ENCODE results near the gene RPN2.
A peak's percentile ranks its signal among the peaks of the same experiment; 100 is the strongest.

RPN2 gene

DNA sequence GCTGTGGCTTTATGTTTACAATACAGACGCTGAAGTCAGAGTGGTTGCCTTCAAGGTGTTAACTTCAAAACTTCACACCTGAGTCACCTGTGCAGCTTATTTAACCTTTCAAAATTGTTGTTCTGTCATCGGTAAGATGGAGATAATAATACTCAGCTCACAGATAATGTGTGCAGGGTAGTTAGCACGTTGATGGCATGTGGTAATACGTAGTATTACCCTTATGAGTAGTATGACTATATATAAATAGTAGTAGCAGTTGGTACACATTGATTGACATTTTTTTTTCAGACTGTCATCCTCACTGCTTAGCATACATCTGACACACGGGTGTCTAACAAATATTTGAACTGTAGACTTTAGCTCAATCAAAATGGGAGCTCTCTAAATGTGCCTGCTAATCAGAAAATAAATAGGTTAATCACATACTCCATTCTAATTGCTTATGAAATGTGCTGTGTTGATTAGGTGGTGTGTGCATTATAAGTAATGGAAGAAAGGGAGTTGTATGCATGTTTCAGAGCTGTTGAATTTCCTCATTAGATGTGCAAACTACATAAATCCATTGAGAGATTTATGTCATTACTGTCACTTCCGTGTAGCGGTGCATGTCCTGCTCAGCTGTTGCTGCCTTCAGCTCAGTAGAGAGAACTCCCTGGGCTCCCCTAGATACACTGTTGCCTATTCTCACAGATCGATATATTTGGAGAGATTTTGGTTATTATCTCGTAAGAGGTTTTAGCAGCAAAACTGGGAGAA, 11.4 kb downstream of the RPN2 start:
- FAIRE-seq, result no peak
- TF ChIP-seq POLR2A (IDR thresholded peaks at IDR 0.05; ENCODE audit: low read depth, low read length) (no peak), TAF1 (IDR thresholded peaks at IDR 0.05; ENCODE audit: borderline replicate concordance, low read depth, low read length) (no peak), POLR2AphosphoS5 (IDR thresholded peaks at IDR 0.05; ENCODE audit: low read depth, low read length) (no peak)
- no peak for DNase-seq (ENCODE audit: insufficient read length)

DNA sequence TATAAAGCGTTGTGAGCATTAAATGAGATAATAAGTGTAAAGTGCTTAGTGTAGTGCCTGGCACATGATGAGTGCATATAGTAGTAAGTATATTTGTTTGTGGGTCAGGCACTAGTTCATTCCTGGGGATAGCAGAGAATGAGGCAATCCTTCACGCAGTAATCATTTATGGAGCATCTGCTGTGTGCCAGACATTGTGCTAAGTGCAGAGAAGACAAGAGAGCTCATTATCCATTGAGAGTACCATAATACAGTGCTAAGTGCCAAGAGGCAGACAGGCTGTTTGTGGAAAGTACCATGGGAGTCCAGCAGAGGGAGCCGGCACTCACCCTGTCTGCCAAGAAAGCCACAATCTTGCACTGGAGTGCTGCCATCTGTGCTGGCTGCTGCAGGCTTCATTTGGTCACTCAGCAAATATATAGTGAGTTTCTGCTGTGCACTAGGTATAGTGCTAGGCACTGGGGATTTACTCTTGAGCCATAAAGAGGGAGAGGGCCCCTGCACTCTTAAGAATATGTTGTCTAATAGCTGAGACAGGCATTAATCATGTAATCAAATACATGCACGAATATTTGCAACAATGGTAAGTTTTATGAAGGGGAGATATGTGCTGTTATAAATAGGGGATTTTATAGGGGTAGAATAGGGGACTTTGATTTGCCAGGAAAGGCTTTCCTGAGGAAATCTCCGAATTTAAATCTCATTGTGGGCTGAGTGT, 13.2 kb downstream of the RPN2 start:
- peak; percentile 79 for FAIRE-seq

DNA sequence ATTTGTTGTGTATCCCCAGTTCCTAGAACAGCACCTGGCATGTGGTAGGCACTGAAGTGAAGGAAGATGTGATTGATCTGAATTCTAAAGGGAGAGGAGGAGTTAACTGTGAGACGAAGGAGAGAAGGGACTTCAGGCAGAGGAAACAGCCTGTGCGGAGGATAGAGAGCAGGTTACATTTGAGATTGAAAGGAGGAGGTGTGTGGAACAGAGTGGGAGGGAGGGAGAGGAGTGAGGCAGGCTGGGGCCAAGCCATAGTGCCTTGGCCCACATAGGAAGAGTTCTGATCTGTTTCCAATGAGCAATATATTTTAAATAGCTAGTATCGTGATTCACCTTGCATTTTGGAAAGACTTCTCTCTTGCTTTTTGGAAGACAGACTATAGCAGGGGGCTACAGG, 14.1 kb downstream of the RPN2 start:
- DNase-seq (ENCODE audit: insufficient read length) (no peak), FAIRE-seq (no peak)
- TF ChIP-seq TAF1 (IDR thresholded peaks at IDR 0.05; ENCODE audit: borderline replicate concordance, low read depth, low read length) (no peak), POLR2A (IDR thresholded peaks at IDR 0.05; ENCODE audit: low read depth, low read length) (no peak), POLR2AphosphoS5 (IDR thresholded peaks at IDR 0.05; ENCODE audit: low read depth, low read length) (no peak)

More for the DNA sequence above, 13.2 kb downstream of the RPN2 start:
- DNase-seq (ENCODE audit: insufficient read length), result peak; percentile 58
- TF ChIP-seq TAF1 (IDR thresholded peaks at IDR 0.05; ENCODE audit: borderline replicate concordance, low read depth, low read length) (no peak), POLR2AphosphoS5 (IDR thresholded peaks at IDR 0.05; ENCODE audit: low read depth, low read length) (no peak), POLR2A (IDR thresholded peaks at IDR 0.05; ENCODE audit: low read depth, low read length) (no peak)

DNA sequence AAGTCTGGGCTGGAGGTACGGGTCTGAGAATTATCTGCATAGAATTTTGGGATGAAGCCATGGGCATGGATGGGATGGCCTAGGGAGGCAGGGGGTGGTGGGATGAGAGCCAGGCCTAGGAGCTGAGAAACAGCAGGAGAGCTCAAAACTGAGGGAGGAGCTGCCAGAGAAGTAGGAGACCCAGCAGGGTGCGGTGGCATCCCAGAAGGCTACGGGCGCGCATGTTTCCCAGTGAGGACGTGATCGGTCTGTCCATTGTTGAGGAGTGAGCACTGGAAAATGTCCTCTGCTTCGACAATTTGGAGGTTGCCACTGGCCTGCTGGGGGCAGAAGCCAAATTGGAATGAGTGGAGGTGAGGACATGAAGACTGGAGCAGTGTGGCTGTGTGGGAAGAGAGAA, 14.7 kb downstream of the RPN2 start:
- TF ChIP-seq TAF1 (IDR thresholded peaks at IDR 0.05; ENCODE audit: borderline replicate concordance, low read depth, low read length), result no peak
- TF ChIP-seq POLR2A (IDR thresholded peaks at IDR 0.05; ENCODE audit: low read depth, low read length), result no peak
- no peak for TF ChIP-seq POLR2AphosphoS5 (IDR thresholded peaks at IDR 0.05; ENCODE audit: low read depth, low read length)

DNA sequence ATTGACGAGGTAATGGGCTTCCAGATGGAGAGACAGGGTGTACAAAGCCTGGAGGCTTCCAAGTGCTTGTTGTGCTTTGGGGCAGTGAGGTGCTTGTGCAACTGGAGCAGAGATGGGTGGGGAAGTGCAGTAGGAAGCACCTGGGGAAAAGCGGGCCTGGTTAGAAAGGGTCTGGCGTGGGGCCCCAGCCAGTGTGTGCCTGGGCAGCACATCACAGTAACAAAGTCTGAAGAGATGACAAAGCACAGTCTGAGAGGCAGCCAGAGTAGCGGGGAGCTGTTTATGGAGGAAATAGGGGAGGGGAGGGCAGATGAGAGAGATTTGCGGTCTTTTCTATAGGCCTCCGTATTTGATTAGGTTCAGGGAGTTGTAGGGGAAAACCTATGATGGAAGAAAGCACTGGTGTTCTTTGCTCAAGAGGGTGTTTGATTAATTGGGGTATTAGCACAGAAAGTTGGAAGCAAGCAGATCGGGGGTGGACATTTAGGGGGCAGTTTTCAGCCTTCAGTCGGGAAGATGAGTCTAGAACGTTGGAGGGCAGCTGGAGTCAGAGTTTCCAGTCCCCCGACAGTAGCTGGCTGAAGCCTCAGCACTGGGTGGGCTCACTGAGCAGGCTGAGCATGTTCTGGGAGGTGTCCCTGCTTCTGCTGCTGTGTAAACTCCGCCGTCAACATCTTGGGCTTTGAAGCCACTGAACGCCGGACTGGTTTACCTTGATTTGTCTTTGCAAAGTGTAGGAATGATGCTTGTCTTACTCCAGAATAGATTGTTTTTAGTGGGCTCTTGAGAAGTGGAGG, 15.7 kb downstream of the RPN2 start:
- FAIRE-seq (no peak), DNase-seq (ENCODE audit: insufficient read length) (no peak)
- no peak for TF ChIP-seq POLR2AphosphoS5 (IDR thresholded peaks at IDR 0.05; ENCODE audit: low read depth, low read length)
- TF ChIP-seq POLR2A (IDR thresholded peaks at IDR 0.05; ENCODE audit: low read depth, low read length), result no peak
- no peak for TF ChIP-seq TAF1 (IDR thresholded peaks at IDR 0.05; ENCODE audit: borderline replicate concordance, low read depth, low read length)

More for the DNA sequence above, 14.7 kb downstream of the RPN2 start:
- DNase-seq (ENCODE audit: insufficient read length), result no peak
- no peak for FAIRE-seq

DNA sequence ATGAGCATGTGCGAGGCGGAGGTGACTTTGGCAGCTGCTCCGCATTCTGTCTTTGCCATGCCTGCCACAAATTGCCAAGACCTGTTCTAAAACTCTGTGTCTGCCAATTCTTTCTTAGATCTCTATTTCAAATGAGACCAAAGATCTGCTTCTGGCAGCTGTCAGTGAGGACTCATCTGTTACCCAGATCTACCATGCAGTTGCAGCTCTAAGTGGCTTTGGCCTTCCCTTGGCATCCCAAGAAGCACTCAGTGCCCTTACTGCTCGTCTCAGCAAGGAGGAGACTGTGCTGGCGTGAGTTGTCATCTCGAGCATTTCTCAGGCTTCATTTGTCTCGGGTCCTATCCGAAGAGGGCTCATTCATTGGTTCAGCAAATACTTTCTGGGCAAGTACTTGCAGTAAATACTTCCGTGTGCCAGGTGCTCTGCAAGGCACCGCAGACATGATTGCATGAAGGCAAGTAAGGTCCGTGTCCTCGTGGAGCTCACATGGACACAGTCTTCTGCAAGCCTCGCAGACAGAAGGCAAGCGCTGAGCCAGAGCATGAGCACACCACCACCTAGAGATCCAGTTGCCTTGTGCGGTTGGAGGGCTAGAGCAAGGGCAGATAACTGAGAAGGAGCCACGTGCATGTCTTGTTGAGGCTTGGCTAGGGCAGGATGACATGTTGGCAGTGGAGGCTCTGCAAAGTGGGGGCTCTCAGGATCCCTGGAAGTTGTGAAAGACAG, 20.0 kb downstream of the RPN2 start:
- DNase-seq (ENCODE audit: insufficient read length) (no peak), FAIRE-seq (no peak)
- TF ChIP-seq POLR2A (IDR thresholded peaks at IDR 0.05; ENCODE audit: low read depth, low read length) (no peak), POLR2AphosphoS5 (IDR thresholded peaks at IDR 0.05; ENCODE audit: low read depth, low read length) (peak; percentile 40; the same call in 1 of the 2 replicates), TAF1 (IDR thresholded peaks at IDR 0.05; ENCODE audit: borderline replicate concordance, low read depth, low read length) (no peak)

DNA sequence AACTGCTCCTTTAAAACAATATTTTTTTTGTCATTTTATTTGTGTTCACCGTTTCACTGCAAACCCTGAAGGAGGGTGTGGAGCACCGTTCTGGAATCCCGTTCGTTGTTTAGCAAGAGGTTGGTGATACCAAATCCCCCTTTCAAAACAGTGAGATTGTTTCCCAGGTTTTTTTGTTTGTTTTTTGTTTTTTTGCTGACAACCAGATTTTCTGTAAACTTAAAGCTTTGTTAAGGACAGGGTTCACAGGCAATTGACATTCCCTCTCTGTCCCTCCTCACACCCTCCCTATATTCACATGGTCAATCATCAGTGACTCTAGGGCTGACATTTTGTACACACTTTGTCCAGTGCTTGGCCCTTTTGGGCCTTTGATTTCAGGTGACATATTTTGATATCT, 21.2 kb downstream of the RPN2 start:
- TF ChIP-seq POLR2AphosphoS5 (IDR thresholded peaks at IDR 0.05; ENCODE audit: low read depth, low read length) (no peak), POLR2A (IDR thresholded peaks at IDR 0.05; ENCODE audit: low read depth, low read length) (no peak), TAF1 (IDR thresholded peaks at IDR 0.05; ENCODE audit: borderline replicate concordance, low read depth, low read length) (no peak)
- DNase-seq (ENCODE audit: insufficient read length), result no peak
- no peak for FAIRE-seq

DNA sequence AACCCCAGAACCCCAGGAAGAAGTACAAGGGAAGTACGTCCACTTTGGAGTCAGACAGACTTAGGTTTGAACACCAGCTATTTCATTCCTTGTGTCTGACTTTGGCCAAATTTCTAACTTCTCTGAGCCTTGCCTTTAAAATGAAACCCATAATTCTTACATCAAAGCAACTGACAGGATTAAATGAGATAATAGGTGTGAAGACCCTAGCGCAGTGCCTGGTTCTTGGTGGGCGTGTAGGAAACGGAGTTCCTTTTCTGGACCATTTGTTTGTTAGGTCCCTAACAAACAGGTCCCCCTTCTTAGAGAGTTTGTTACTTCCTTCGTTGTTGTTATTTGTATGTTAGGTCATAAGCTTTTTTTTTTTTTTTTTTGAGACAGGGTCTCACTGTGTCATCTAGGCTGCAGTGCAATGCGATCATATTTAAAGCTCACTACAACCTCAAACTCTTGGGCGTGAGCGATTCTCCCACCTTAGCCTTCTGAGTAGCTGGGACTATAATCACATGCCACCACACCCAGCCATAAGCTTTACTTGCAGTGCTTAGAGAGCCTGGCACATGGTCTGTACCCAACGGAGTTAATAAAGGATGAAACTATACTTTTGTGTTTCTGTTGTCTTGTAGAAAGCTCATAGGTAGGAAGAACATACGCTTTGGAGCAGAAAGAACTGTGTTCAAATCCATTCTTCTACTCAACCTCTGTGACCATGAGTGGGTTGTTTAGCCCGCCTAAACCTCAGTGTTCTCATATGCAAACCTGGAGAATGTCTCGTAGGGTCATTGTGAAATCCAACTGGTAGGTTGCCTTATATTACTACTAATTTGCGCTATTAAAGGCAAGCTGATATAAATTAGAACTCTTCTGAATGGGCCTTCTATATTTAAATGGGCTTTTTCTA, 22.0 kb downstream of the RPN2 start:
- no peak for TF ChIP-seq POLR2A (IDR thresholded peaks at IDR 0.05; ENCODE audit: low read depth, low read length)
- TF ChIP-seq TAF1 (IDR thresholded peaks at IDR 0.05; ENCODE audit: borderline replicate concordance, low read depth, low read length), result no peak
- DNase-seq (ENCODE audit: insufficient read length) (no peak), FAIRE-seq (no peak)

DNA sequence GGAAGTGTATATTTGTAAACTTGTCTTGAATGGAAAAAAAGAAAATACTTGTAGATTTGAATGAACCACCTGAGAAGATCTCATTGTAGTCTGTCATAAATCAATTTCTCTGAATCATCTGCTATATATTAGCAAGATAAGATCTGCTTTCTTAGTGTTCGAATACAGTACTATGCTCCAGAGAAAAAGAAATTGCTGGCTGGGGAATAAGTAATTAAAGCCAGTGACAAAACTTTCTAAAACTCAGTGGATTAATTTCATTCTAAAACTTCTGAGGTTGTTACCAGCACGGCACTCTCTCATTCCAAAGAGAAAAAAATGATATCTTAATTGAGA, 22.7 kb downstream of the RPN2 start:
- no peak for FAIRE-seq
- DNase-seq (ENCODE audit: insufficient read length), result no peak
- TF ChIP-seq POLR2A (IDR thresholded peaks at IDR 0.05; ENCODE audit: low read depth, low read length) (no peak), POLR2AphosphoS5 (IDR thresholded peaks at IDR 0.05; ENCODE audit: low read depth, low read length) (no peak), TAF1 (IDR thresholded peaks at IDR 0.05; ENCODE audit: borderline replicate concordance, low read depth, low read length) (no peak)

DNA sequence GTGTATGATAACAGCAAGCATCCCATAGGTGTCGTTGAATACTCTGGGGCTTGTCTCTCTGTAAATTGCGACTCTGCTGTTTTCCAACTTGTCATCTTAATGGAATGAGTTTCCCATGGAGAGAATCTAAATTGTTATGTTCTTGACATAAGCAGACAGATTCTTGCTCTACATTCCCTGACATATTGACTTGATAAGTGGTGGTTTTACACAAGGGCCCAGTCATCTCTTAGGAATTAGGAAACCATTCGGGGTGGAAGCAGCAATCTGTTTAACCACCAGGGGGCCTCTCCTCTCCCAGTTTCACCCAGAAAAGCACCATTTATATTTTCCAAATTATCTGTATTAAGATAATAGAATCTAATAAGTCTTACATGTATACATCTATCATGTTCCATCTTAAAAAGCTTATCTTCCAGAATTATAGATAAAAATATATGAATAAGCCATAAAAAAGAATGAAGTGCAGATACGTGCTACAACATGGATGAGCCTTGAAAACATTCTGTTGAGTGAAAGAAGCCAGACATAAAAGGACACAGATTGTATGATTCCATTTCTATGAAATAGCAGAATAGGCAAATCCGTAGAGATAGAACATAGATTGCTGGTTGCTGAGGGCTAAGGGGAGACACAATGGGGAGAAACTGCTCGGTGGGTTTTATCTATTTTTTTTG, 23.3 kb downstream of the RPN2 start:
- DNase-seq (ENCODE audit: insufficient read length) (no peak), FAIRE-seq (no peak)
- TF ChIP-seq POLR2AphosphoS5 (IDR thresholded peaks at IDR 0.05; ENCODE audit: low read depth, low read length), result no peak
- no peak for TF ChIP-seq POLR2A (IDR thresholded peaks at IDR 0.05; ENCODE audit: low read depth, low read length)
- TF ChIP-seq TAF1 (IDR thresholded peaks at IDR 0.05; ENCODE audit: borderline replicate concordance, low read depth, low read length), result no peak
